HCT116 (cell line): ENCODE data around the gene SLC13A4. TPM values are rescaled to one million over a fixed set of nuclear protein-coding genes. Genes with fewer than 3 reads are reported as not detected.

Experiments
- ATAC-seq: fragments of 200-7000 bp; cut with Tn5 transposase; 2 replicates; pipeline ENCODE4 v1.9.1; 2020; ENCODE audit warnings: mild to moderate bottlenecking, moderate library complexity
- BruUV-seq: library from RNA; stranded (reverse); fragments of 400-500 nt; replicated peaks from 2 replicates; lab custom pipeline; 2021; lab: Mats Ljungman, UMichigan
- CTCF ChIA-PET: fragments of 300-600 bp; sonication (Branson Sonifier 250); formaldehyde crosslinking; loops from one replicate; lab custom pipeline; 2021; ENCODE audit warnings: antibody characterized with exemption; lab: Charles Lee
- POLR2A ChIA-PET: fragments of 300-600, 350-600 bp; sonication (Branson Sonifier 250); formaldehyde crosslinking; loops from one replicate; lab custom pipeline; 2021; ENCODE audit warnings: antibody characterized with exemption; lab: Charles Lee
- RAD21 ChIA-PET, 2 experiments: fragments of 300-600 bp; sonication (Branson Sonifier 250); formaldehyde crosslinking; loops; one replicate each; lab custom pipeline; 2023; ENCODE audit warnings: low total read pairs in 2 of 2; ENCODE audit not compliant: uncharacterized antibody in 2 of 2, unreplicated experiment in 2 of 2, low non-redundant PET in 1 of 2; lab: Charles Lee
- DNase-seq: peaks from one replicate; pipeline ENCODE4 v3.0.0-alpha.2; 2010; ENCODE audit warnings: low read depth, low spot score
- H2AFZ ChIP-seq: fragments of 200-600 bp; shearing (Covaris generic), sonication (generic); 2 replicates; pipeline ENCODE4 v1.6.1; 2017; ENCODE audit warnings: low read depth, mixed run types, mixed read lengths, antibody characterized with exemption, low read length; ENCODE audit not compliant: poor library complexity, severe bottlenecking
- H3K27ac ChIP-seq: 2 replicates; pipeline ENCODE4 v1.5.1; 2012; ENCODE audit warnings: low read depth, low read length
- H3K27me3 ChIP-seq: fragments of 200-600 bp; sonication (generic); 2 replicates; pipeline ENCODE4 v1.6.1; 2016; ENCODE audit warnings: mixed run types, low read length, mixed read lengths; ENCODE audit not compliant: insufficient read depth
- H3K36me3 ChIP-seq, 2 experiments: fragments of 200-500 bp in 1 of 2; fragments of 200-600 bp in 1 of 2; sonication (Bioruptor generic) in 1 of 2; sonication (generic) in 1 of 2; 2 replicates each; pipeline versions ENCODE4 v1.5.1 to v1.6.1; 2014 to 2016; ENCODE audit warnings: low read length in 2 of 2, inconsistent platforms in 1 of 2, mixed read lengths in 1 of 2, mixed run types in 1 of 2; ENCODE audit not compliant: insufficient read depth in 2 of 2, control insufficient read depth in 1 of 2
- H3K4me1 ChIP-seq, 2 experiments: fragments of 200-600 bp in 1 of 2; sonication (generic) in 1 of 2; 2 replicates each; pipeline versions ENCODE4 v1.5.1 to v1.6.1; 2012 to 2017; ENCODE audit warnings: low read length in 2 of 2, inconsistent platforms in 1 of 2, mild to moderate bottlenecking in 1 of 2, mixed read lengths in 1 of 2, mixed run types in 1 of 2, moderate library complexity in 1 of 2; ENCODE audit not compliant: insufficient read depth in 2 of 2, control insufficient read depth in 1 of 2
- H3K4me2 ChIP-seq: fragments of 200-600 bp; sonication (generic); 2 replicates; pipeline ENCODE4 v1.6.1; 2017; ENCODE audit warnings: mixed run types, low read length, mixed read lengths
- H3K4me3 ChIP-seq, 2 experiments: fragments of 200-600 bp in 1 of 2; sonication (generic) in 1 of 2; replicated peaks in 1 of 2; 2 replicates each; pipeline ENCODE4 v1.5.1; 2011 to 2016; ENCODE audit warnings: low read length in 2 of 2, control low read depth in 1 of 2, low read depth in 1 of 2, mild to moderate bottlenecking in 1 of 2, mixed read lengths in 1 of 2, mixed run types in 1 of 2
- H3K79me2 ChIP-seq: fragments of 200-600 bp; sonication (generic); 2 replicates; pipeline ENCODE4 v1.6.1; 2017; ENCODE audit warnings: mild to moderate bottlenecking, mixed run types, low read length, moderate library complexity, mixed read lengths; ENCODE audit not compliant: insufficient read depth
- H3K9ac ChIP-seq: fragments of 200-600 bp; sonication (generic); 2 replicates; pipeline ENCODE4 v1.6.1; 2016; ENCODE audit warnings: low read length, mixed read lengths
- H3K9me2 ChIP-seq: fragments of 200-600 bp; sonication (generic), shearing (Covaris generic); 2 replicates; pipeline ENCODE4 v1.6.1; 2017; ENCODE audit warnings: mixed run types, mild to moderate bottlenecking, moderate library complexity; ENCODE audit not compliant: insufficient read depth
- H3K9me3 ChIP-seq, 2 experiments: fragments of 200-500 bp in 1 of 2; fragments of 200-600 bp in 1 of 2; sonication (Bioruptor generic) in 1 of 2; sonication (generic) in 1 of 2; 2 replicates each; pipeline ENCODE4 v1.6.1; 2014 to 2017; ENCODE audit warnings: low read length in 2 of 2, mixed read lengths in 2 of 2, inconsistent platforms in 1 of 2, low read depth in 1 of 2, mild to moderate bottlenecking in 1 of 2, mixed run types in 1 of 2, moderate library complexity in 1 of 2; ENCODE audit not compliant: control insufficient read depth in 1 of 2, insufficient read depth in 1 of 2
- H4K20me1 ChIP-seq: fragments of 200-600 bp; sonication (generic), shearing (Covaris generic); 2 replicates; pipeline ENCODE4 v1.6.1; 2017; ENCODE audit warnings: mixed run types, mild to moderate bottlenecking, moderate library complexity; ENCODE audit not compliant: insufficient read depth
- CTCF ChIP-seq, 3 experiments: fragments of 200-600 bp in 1 of 3; sonication (generic) in 1 of 3; IDR thresholded peaks in 2 of 3; conservative IDR thresholded peaks in 1 of 3; 2 replicates each; pipeline ENCODE4 v1.5.1; 2012 to 2017; ENCODE audit warnings: low read depth in 2 of 3, low read length in 2 of 3, antibody characterized with exemption in 1 of 3, borderline replicate concordance in 1 of 3, control low read depth in 1 of 3, mild to moderate bottlenecking in 1 of 3, mixed read lengths in 1 of 3, mixed run types in 1 of 3, moderate library complexity in 1 of 3; ENCODE audit not compliant: insufficient read depth in 1 of 3
- EGR1 ChIP-seq: IDR thresholded peaks from 2 replicates; pipeline ENCODE4 v1.6.1; 2012; ENCODE audit warnings: low read depth
- EZH2phosphoT487 ChIP-seq: fragments of 200-600 bp; IDR thresholded peaks from 2 replicates; pipeline ENCODE4 v1.6.1; 2018; ENCODE audit warnings: antibody characterized with exemption, borderline replicate concordance
- POLR2AphosphoS5 ChIP-seq: IDR thresholded peaks from 2 replicates; pipeline ENCODE4 v1.6.1; 2011; ENCODE audit warnings: mild to moderate bottlenecking, low read depth, low read length, moderate library complexity
- SP1 ChIP-seq: IDR thresholded peaks from 2 replicates; pipeline ENCODE4 v1.6.1; 2012; ENCODE audit warnings: low read depth
- TCF7L2 ChIP-seq: IDR thresholded peaks from 2 replicates; pipeline ENCODE4 v1.7.0; 2011; ENCODE audit warnings: borderline replicate concordance, inconsistent platforms; ENCODE audit not compliant: insufficient read depth, insufficient read length; ENCODE audit errors: extremely low read depth
- YY1 ChIP-seq: IDR thresholded peaks from 2 replicates; pipeline ENCODE4 v1.6.1; 2011; ENCODE audit warnings: low read length, low read depth, moderate library complexity, mild to moderate bottlenecking; ENCODE audit not compliant: insufficient replicate concordance; ENCODE audit errors: extremely low read depth
- ZBTB33 ChIP-seq: IDR thresholded peaks from 2 replicates; pipeline ENCODE4 v1.6.1; 2011; ENCODE audit warnings: mild to moderate bottlenecking, low read length, moderate library complexity; ENCODE audit not compliant: insufficient replicate concordance; ENCODE audit errors: extremely low read depth
- ZFX ChIP-seq: fragments of 450-650 bp; IDR thresholded peaks from 2 replicates; pipeline ENCODE4 v1.6.1; 2017
- ZNF274 ChIP-seq: fragments of 200-500 bp; sonication (Bioruptor generic); IDR thresholded peaks from 2 replicates; pipeline ENCODE4 v1.6.1; 2014; ENCODE audit warnings: mild to moderate bottlenecking, low read depth, low read length, inconsistent platforms
- intact Hi-C: fragments of 100-400 bp; cut with micrococcal nuclease; formaldehyde crosslinking; loops from 2 replicates; pipeline ENCODE4 v1.10.0; 2022
- total RNA-seq: library from RNA; stranded (reverse); gene quantifications from one replicate; pipeline ENCODE4 v1.2.1, GENCODE V29; 2021; ENCODE audit not compliant: unreplicated experiment

The SLC13A4 gene
- total RNA-seq, 1 experiment from 2014 or later = 0.30 TPM

- no peak for TF ChIP-seq ZBTB33
- TF ChIP-seq TCF7L2 = no peak
- TF ChIP-seq, all 23 proteins: peak for 13
Measured at GRCh38 chr7:135662373-135663114, 65.4 kb downstream of the SLC13A4 start, which contains the start of gene STMP1 (continued).

- DNase-seq (no peak), ATAC-seq (no peak; the same call in 1 of the 2 replicates)
- no peaks in the 10 kb centered on the region for H3K9me3 ChIP-seq
- intact Hi-C loops = loop anchor here (2.0 kb wide), 2 partner anchors 83 to 315 kb away; partner anchors contain the start of gene MTPN
- peak overlapping the region; percentile 90 to 95 for H3K4me3 ChIP-seq
- TF ChIP-seq POLR2AphosphoS5 = no peak
- peak; percentile 9 for TF ChIP-seq ZBTB33
- TF ChIP-seq TCF7L2 = no peak
- TF ChIP-seq ZFX = peak; percentile 85; the same call in 1 of the 2 replicates
- TF ChIP-seq YY1 = no peak
- no peak for TF ChIP-seq ZNF274
- 0 out of 6 replicates have a peak, but pooled peaks of 1 of the 3 experiments have one; percentile 35 for TF ChIP-seq CTCF (IDR thresholded peaks at IDR 0.05 in 2 of 3, conservative IDR thresholded peaks at IDR 0.05 in 1 of 3; ENCODE audit: borderline replicate concordance in 1 of 3, insufficient read depth in 1 of 3, low read depth in 2 of 3, low read length in 2 of 3)
- TF ChIP-seq EZH2phosphoT487 = no peak
- TF ChIP-seq SP1 = no peak
- no peak for TF ChIP-seq EGR1
- H2AFZ ChIP-seq = no peak overlapping the region
- no peaks in the 10 kb centered on the region for H3K27me3 ChIP-seq
- H3K79me2 ChIP-seq = peaks cover 46% of the 10 kb centered on the region
- H3K4me2 ChIP-seq = peak overlapping the region; percentile 89
- H3K9ac ChIP-seq = peak overlapping the region; percentile 99
- BruUV-seq = no TSS peak
- CTCF ChIA-PET = interaction anchor here (0.9 to 3.4 kb wide), 3 partner anchors 11 to 213 kb away, joined by 3 to 12 read pairs (median 4); no protein-coding TSS in a partner anchor
- no peaks in the 10 kb centered on the region for H3K9me2 ChIP-seq
- H3K36me3 ChIP-seq = no peaks in the 10 kb centered on the region
- no peaks in the 10 kb centered on the region for H4K20me1 ChIP-seq
- H3K4me1 ChIP-seq = peaks cover 3 to 22% of the 10 kb centered on the region in 2 experiments; a peak in 1 of 4 replicates
- RAD21 ChIA-PET = no interaction called here
- POLR2A ChIA-PET = interaction anchor here (0.7 to 3.0 kb wide), 7 partner anchors 9 to 82 kb away, joined by 3 to 11 read pairs (median 3); no protein-coding TSS in a partner anchor
- H3K27ac ChIP-seq = peak overlapping the region; percentile 71
Measured at GRCh38 chr7:135662123-135662372, 65.9 kb downstream of the SLC13A4 start.
